Heart right ventricle (tissue), 16 donors: ENCODE measurements around the gene SLC25A12. TPM values are rescaled to one million over a fixed set of nuclear protein-coding genes. Genes with fewer than 3 reads are reported as not detected.

ENCODE experiments used
- ATAC-seq, 8 donors: fragments of 200-7000 bp; cut with Tn5 transposase; one replicate each; pipeline ENCODE4 v1.9.1; 2020; ENCODE audit warnings: mild to moderate bottlenecking in 8 of 8, moderate library complexity in 8 of 8, moderate number of reproducible peaks in 1 of 8
- DNase-seq, 2 donors: peaks; one replicate each; pipeline ENCODE4 v3.0.0-alpha.2; 2020
- H3K27ac ChIP-seq, 10 donors: fragments of 200-600 bp; sonication (generic) in 2 of 10; one replicate each; pipeline versions ENCODE4 v1.5.0 to v1.8.0; 2020 to 2022; ENCODE audit warnings: mild to moderate bottlenecking in 3 of 10
- H3K27me3 ChIP-seq, 7 donors: fragments of 200-600 bp; one replicate each; pipeline ENCODE4 v1.8.0; 2021 to 2022; ENCODE audit warnings: mild to moderate bottlenecking in 2 of 7
- H3K36me3 ChIP-seq, 9 donors: fragments of 200-600 bp; sonication (generic) in 1 of 9; one replicate each; pipeline versions ENCODE4 v1.5.0 to v1.8.0; 2020 to 2022; ENCODE audit warnings: mild to moderate bottlenecking in 2 of 9
- H3K4me1 ChIP-seq, 9 donors: fragments of 200-600 bp; sonication (generic) in 1 of 9; one replicate each; pipeline versions ENCODE4 v1.5.0 to v1.8.0; 2020 to 2022; ENCODE audit warnings: mild to moderate bottlenecking in 4 of 9
- H3K4me3 ChIP-seq, 10 donors: fragments of 200-600 bp; sonication (generic) in 2 of 10; one replicate each; pipeline versions ENCODE4 v1.5.0 to v1.8.0; 2020 to 2022; ENCODE audit warnings: mild to moderate bottlenecking in 7 of 10, moderate library complexity in 2 of 10
- H3K9me3 ChIP-seq, 11 donors: fragments of 200-600 bp in 10 of 11; sonication (generic) in 2 of 11; one replicate each; pipeline versions ENCODE4 v1.5.0 to v1.8.0; 2013 to 2022; ENCODE audit warnings: mild to moderate bottlenecking in 2 of 11, control low read depth in 1 of 11, moderate library complexity in 1 of 11
- CTCF ChIP-seq, 9 donors: fragments of 200-600 bp; sonication (generic) in 2 of 9; IDR thresholded peaks; one replicate each; pipeline versions ENCODE4 v1.5.0 to v1.8.0; 2021 to 2022; ENCODE audit warnings: antibody characterized with exemption in 9 of 9, mild to moderate bottlenecking in 5 of 9, moderate library complexity in 1 of 9
- WGBS, 2 donors: extraction: QIAGEN DNeasy Blood & Tissue Kit; methylation state at CpG; one replicate each; pipeline ENCODE4 v1.1.7; 2013; ENCODE audit warnings: inconsistent platforms in 1 of 2; 5-methylcytosine and 5-hydroxymethylcytosine counted together
- intact Hi-C, 10 donors: fragments of 100-400 bp; cut with DNase I; formaldehyde crosslinking; loops; one replicate each; pipeline versions ENCODE4 v1.11.1 to v1.14.2; 2022
- polyA plus RNA-seq, 2 donors: library from polyadenylated mRNA; stranded (reverse); fragments of 200-250 nt; gene quantifications; one replicate each; pipeline ENCODE4 v1.2.3, GENCODE V29; 2013
- total RNA-seq, 10 donors: library from RNA; stranded (reverse); fragmentation: NEBNext Ultra II Directional in 3 of 10; extraction: Animal tissue kit (Norgen Biotek cat#: 25700) in 3 of 10; gene quantifications; one replicate each; pipeline versions ENCODE4 v1.2.1 to v1.2.4, GENCODE V29; 2021 to 2023
- donor health status: Arrhythmogenic right ventricular cardiomyopathy.
- donor health status: ischemic (EF 13 %, LVEDD 7.1; RV severe dilation, severe dysfunction).
- donor health status: healthy with polysubstance abuse.
- donor health status: DM: no; HTN: yes; CAD: no.
- donor health status: DM: no; HTN: no; CAD: no.
- donor health status: ischemic (EF 25% LVEDD 6.9; RV normal size, moderate dysfunction).
- donor health status: ischemic (EF 25% LVEDD 5.7; RV mildly dilated, moderate dysfunction).
- donor health status: healthy.
- donor health status: DM: yes; HTN: yes; CAD: no.
- donor health status: Ischemic cardiomyopathy.
- donor health status: ischemic (EF 35%, LVEDD 5.7; RV mildly dilated, moderate dysfunction).
- donor health status: nonischemic (EF 11% LVEDD 7.7; RV severe dilation, severe dysfunction).
- donor health status: DM: yes; HTN: yes; CAD: no.
- donor health status: PGD.
- donor health status: ischemic (EF 29% LVEDD 5.4; RV normal size, mild dysfunction).
- donor health status: nonischemic (EF 23%, LVEDD 6.1; RV moderate dilation, normal function).

SLC25A12 gene
- total and polyA plus RNA-seq, 12 donors = 37.5 to 169 (median 122) TPM

DNA sequence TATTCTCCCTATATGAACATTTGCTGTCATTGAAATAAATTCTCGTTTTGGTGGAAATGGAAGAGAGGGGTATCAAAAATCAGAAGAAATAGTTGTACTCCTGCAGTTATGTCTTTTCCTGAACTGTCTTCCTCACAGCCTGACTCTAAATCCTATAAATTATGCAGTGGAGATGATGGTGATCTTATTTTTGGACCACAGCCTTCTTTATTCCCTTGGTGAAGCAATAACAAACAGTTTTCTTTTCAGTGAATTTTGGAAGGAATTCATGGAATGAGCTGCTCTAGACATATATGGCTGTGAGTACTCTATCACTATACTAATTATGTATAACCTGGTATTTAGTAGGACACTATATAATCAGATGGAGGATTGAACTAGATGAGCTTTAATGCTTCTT is 1.7 kb upstream of the SLC25A12 start:
- intact Hi-C loops = loop anchor here in 2 of 10 donors (2.0 kb wide), 1 partner anchor 27 kb away; the partner anchor contains the start of gene HAT1 (in 2 of the 2)
- DNase-seq (no peak), ATAC-seq (no peak)
- H3K27me3 ChIP-seq = peaks cover 0 to 4% (median 0%) of the 10 kb centered on the region in 7 donors
- H3K36me3 ChIP-seq = peaks cover 0 to 4% (median 0%) of the 10 kb centered on the region in 9 donors
- no peak overlapping the region for H3K27ac ChIP-seq
- H3K4me3 ChIP-seq = no peak overlapping the region
- H3K4me1 ChIP-seq = peaks cover 0 to 35% (median 21%) of the 10 kb centered on the region in 9 donors
- peaks cover 0 to 6% (median 0%) of the 10 kb centered on the region in 11 donors for H3K9me3 ChIP-seq
- 68 to 74% methylated on average over 1 of the region's 1 CpG for WGBS, 2 donors
- no peak for TF ChIP-seq CTCF (IDR thresholded peaks at IDR 0.05)

DNA sequence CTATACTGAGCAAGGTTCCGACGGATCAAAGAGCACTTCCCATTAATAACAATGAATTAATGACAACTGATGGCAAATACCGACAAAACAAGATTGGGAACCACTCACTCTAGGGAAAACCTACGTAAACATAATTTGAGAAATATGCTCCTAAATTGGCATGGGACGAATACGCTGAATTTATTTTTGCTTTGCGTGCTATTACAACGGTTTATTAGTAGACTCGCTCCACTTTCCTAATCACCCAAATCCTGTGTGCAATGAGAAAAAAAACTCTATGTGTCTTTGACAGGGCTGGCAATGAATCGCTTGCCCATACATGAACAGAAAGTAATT is 536 bp upstream of the SLC25A12 start:
- DNase-seq = no peak
- Histone ChIP-seq H3K9me3 (peaks cover 0 to 6% (median 0%) of the 10 kb centered on the region in 11 donors), H3K4me3 (peak overlapping the region; percentile 75 to 95 (median 84)), H3K4me1 (peaks cover 0 to 40% (median 21%) of the 10 kb centered on the region in 9 donors), H3K36me3 (peaks cover 0 to 15% (median 0%) of the 10 kb centered on the region in 9 donors), H3K27ac (peak overlapping the region; percentile 32 to 95 (median 86)), H3K27me3 (peaks cover 0 to 4% (median 0%) of the 10 kb centered on the region in 7 donors)
- no peak for TF ChIP-seq CTCF (IDR thresholded peaks at IDR 0.05)
- 30 to 35% methylated on average over 10 of the region's 10 CpGs for WGBS, 2 donors
- no peak for ATAC-seq
- intact Hi-C loops = loop anchor here in 4 of 10 donors (1.0 to 5.0 kb wide), 4 partner anchors 28 to 42 kb away; partner anchors contain the start of gene HAT1 (in 3 of the 4)

- no peak for DNase-seq
- peak in 5 of 8 donors; percentile 36 to 78 (median 61) for ATAC-seq
- peaks cover 0 to 45% (median 21%) of the 10 kb centered on the region in 9 donors for H3K4me1 ChIP-seq
- peak overlapping the region; percentile 75 to 95 (median 84) for H3K4me3 ChIP-seq
- peaks cover 0 to 1% (median 0%) of the 10 kb centered on the region in 7 donors for H3K27me3 ChIP-seq
- 35 to 37% methylated on average over 7 of the region's 7 CpGs for WGBS, 2 donors
- peaks cover 0 to 2% (median 0%) of the 10 kb centered on the region in 11 donors for H3K9me3 ChIP-seq
- intact Hi-C loops = loop anchor here in 2 of 10 donors (5.0 kb wide), 2 partner anchors 36 to 41 kb away; no protein-coding TSS in a partner anchor
- peaks cover 0 to 20% (median 0%) of the 10 kb centered on the region in 9 donors for H3K36me3 ChIP-seq
- peak in 2 of 9 donors; percentile 20 to 28 for TF ChIP-seq CTCF (IDR thresholded peaks at IDR 0.05)
- H3K27ac ChIP-seq = peak overlapping the region; percentile 73 to 95 (median 86)
Measured at GRCh38 chr2:171893196-171893823, 734 bp downstream of the SLC25A12 start.

DNA sequence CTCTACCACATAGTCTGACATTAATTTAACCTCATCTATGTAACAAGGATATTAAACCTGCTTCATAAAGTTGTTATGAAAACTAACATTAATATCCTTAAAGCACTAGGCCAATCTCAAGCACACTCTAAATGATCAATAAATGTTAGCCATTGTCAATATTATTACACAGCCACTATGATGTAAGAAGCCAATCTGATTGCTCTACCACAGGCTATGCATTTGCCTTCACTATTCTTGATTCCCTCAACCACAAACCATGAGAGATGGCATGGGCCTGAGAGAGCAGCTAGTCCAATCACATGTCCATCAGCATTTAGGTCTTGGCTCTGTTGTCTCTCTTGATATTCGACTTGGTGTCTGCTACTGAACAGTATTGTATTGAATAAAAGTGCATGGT is 4.2 kb downstream of the SLC25A12 start:
- ATAC-seq = no peak

More for the DNA sequence above, 4.2 kb downstream of the SLC25A12 start:
- Histone ChIP-seq H3K36me3 (peaks cover 0 to 24% (median 0%) of the 10 kb centered on the region in 9 donors), H3K4me1 (peaks cover 0 to 42% (median 19%) of the 10 kb centered on the region in 9 donors), H3K27ac (no peak overlapping the region), H3K4me3 (no peak overlapping the region), H3K27me3 (no peaks in the 10 kb centered on the region), H3K9me3 (no peaks in the 10 kb centered on the region)
- intact Hi-C loops = loop anchor here in 2 of 10 donors (5.0 kb wide), 2 partner anchors 33 to 38 kb away; no protein-coding TSS in a partner anchor
- DNase-seq = no peak
- WGBS, 2 donors = 46 to 62% methylated on average over 1 of the region's 1 CpG
- no peak for TF ChIP-seq CTCF (IDR thresholded peaks at IDR 0.05)
